Mesothelial cell of epicardium (in vitro differentiated cells): ENCODE data around the gene POLR3K. TPM values are rescaled to one million over a fixed set of nuclear protein-coding genes. Genes with fewer than 3 reads are reported as not detected.
"Not testable (repeated sequence)": the region's sequence is repeated elsewhere in the genome, so short reads cannot be mapped to it uniquely, and the experiment has no call there.

ENCODE experiments used
- DNase-seq, 2 experiments: peaks; one replicate each; pipeline ENCODE4 v3.0.0; 2021; ENCODE audit warnings: low spot score in 2 of 2; ENCODE audit not compliant: unreplicated experiment in 2 of 2
- H3K27ac Mint-ChIP-seq: 2 replicates; pipeline ENCODE4 v1.8.0; 2021; ENCODE audit warnings: mixed read lengths
- H3K27me3 Mint-ChIP-seq: 2 replicates; pipeline ENCODE4 v1.8.0; 2021; ENCODE audit warnings: low read depth, mixed read lengths
- H3K36me3 Mint-ChIP-seq: 2 replicates; pipeline ENCODE4 v1.8.0; 2021; ENCODE audit warnings: mixed read lengths
- H3K4me1 Mint-ChIP-seq: 2 replicates; pipeline ENCODE4 v1.8.0; 2021; ENCODE audit warnings: mixed read lengths
- H3K4me3 Mint-ChIP-seq: 2 replicates; pipeline ENCODE4 v1.8.0; 2021; ENCODE audit warnings: mild to moderate bottlenecking, moderate library complexity, mixed read lengths
- H3K9me3 Mint-ChIP-seq: 2 replicates; pipeline ENCODE4 v1.8.0; 2021; ENCODE audit warnings: mixed read lengths
- microRNA-seq: library from miRNA; unstranded; fragments of <30 nt; microRNA quantifications from one replicate; pipeline ENCODE4 v1.2.0, GENCODE V29; 2021; ENCODE audit warnings: inconsistent platforms, mixed read lengths
- total RNA-seq: library from RNA; stranded (reverse); gene quantifications from 3 replicates; pipeline ENCODE4 v1.2.1, GENCODE V29; 2021
- TF ChIP-seq, protein P1 (sequence below): fragments of 200-600 bp; sonication (generic); IDR thresholded peaks from one replicate; pipeline ENCODE4 v1.5.0; 2021; ENCODE audit warnings: antibody characterized with exemption; ENCODE audit not compliant: unreplicated experiment

The POLR3K gene
- total RNA-seq, 1 donor from 2014 or later = 9.1 TPM

DNA sequence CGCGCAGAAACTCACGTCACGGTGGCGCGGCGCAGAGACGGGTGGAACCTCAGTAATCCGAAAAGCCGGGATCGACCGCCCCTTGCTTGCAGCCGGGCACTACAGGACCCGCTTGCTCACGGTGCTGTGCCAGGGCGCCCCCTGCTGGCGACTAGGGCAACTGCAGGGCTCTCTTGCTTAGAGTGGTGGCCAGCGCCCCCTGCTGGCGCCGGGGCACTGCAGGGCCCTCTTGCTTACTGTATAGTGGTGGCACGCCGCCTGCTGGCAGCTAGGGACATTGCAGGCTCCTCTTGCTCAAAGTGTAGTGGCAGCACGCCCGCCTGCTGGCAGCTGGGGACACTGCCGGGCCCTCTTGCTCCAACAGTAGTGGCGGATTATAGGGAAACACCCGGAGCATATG, 42.6 kb downstream of the POLR3K start:
- DNase-seq = peak in 1 of 2 experiments; percentile 80
- H3K27me3 Mint-ChIP-seq, H3K9me3 Mint-ChIP-seq, H3K36me3 Mint-ChIP-seq, H3K27ac Mint-ChIP-seq, H3K4me1 Mint-ChIP-seq, H3K4me3 Mint-ChIP-seq: not testable (repeated sequence)
- TF ChIP-seq, protein P1, sequence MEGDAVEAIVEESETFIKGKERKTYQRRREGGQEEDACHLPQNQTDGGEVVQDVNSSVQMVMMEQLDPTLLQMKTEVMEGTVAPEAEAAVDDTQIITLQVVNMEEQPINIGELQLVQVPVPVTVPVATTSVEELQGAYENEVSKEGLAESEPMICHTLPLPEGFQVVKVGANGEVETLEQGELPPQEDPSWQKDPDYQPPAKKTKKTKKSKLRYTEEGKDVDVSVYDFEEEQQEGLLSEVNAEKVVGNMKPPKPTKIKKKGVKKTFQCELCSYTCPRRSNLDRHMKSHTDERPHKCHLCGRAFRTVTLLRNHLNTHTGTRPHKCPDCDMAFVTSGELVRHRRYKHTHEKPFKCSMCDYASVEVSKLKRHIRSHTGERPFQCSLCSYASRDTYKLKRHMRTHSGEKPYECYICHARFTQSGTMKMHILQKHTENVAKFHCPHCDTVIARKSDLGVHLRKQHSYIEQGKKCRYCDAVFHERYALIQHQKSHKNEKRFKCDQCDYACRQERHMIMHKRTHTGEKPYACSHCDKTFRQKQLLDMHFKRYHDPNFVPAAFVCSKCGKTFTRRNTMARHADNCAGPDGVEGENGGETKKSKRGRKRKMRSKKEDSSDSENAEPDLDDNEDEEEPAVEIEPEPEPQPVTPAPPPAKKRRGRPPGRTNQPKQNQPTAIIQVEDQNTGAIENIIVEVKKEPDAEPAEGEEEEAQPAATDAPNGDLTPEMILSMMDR = peak; percentile 34

DNA sequence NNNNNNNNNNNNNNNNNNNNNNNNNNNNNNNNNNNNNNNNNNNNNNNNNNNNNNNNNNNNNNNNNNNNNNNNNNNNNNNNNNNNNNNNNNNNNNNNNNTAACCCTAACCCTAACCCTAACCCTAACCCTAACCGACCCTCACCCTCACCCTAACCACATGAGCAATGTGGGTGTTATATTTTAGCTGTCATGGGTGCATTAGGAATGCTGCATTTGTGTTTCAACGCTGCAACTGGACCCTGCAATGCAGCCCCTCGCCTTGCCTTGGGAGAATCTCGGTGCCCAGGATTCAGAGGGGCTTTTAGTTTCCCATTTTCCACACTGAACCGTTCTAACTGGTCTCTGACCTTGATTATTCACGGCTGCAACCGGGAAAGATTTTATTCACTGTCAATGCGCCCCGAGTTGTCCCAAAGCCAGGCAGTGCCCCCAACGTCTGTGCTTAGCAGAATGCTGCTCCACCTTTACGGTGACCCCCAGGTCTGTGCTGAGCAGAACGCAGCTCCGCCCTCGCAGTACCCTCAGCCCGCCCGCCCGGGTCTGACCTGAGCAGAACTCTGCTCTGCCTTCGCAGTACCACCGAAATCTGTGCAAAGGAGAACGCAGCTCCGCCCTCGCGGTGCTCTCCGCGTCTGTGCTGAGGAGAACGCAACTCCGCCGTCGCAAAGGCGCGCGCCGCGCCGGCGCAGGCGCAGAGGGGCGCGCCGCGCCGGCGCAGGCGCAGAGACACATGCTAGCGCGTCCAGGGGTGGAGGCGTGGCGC, 43.3 kb downstream of the POLR3K start:
- no peak overlapping the region for H3K27ac Mint-ChIP-seq
- TF ChIP-seq, protein P1 = no peak
- H3K36me3 Mint-ChIP-seq = no peaks in the 10 kb centered on the region
- H3K4me3 Mint-ChIP-seq = peak overlapping the region; percentile 41
- no peaks in the 10 kb centered on the region for H3K9me3 Mint-ChIP-seq
- no peak for DNase-seq
- H3K27me3 Mint-ChIP-seq = no peaks in the 10 kb centered on the region
- H3K4me1 Mint-ChIP-seq = no peaks in the 10 kb centered on the region

Small RNAs within 50 kb of the gene (microRNA-seq; reads per million reads assigned to microRNA genes)
- not detected for gene MIR6859-4

Other genes with a start within 250 kb of the POLR3K start
- 33.1 to 34.8 TPM (median 33.9 TPM) in 3 replicates for gene SNRNP25, start 220 bp upstream of the POLR3K start, total RNA-seq
- 73.5 to 81.2 TPM (median 73.5 TPM) in 3 replicates for gene RHBDF1, start 19.0 kb upstream of the POLR3K start, total RNA-seq
- gene MPG, start 24.6 kb upstream of the POLR3K start, total RNA-seq = 43.4 to 44.7 TPM (median 44.2 TPM) in 3 replicates
- gene NPRL3, start 85.1 kb upstream of the POLR3K start, total RNA-seq = 43.5 to 45.8 TPM (median 44.5 TPM) in 3 replicates
- not detected in 3 replicates for gene HBZ, start 99.0 kb upstream of the POLR3K start, total RNA-seq
- not detected in 3 replicates for gene HBM, start 112.4 kb upstream of the POLR3K start, total RNA-seq
- gene HBA2, start 119.3 kb upstream of the POLR3K start, total RNA-seq = not detected in 3 replicates
- not detected in 3 replicates for gene HBA1, start 123.1 kb upstream of the POLR3K start, total RNA-seq
- 0.60 to 1.1 TPM (median 0.91 TPM) in 3 replicates for gene HBQ1, start 126.9 kb upstream of the POLR3K start, total RNA-seq
- 191 to 203 TPM (median 193 TPM) in 3 replicates for gene LUC7L, start 175.8 kb upstream of the POLR3K start, total RNA-seq
- 133 to 137 TPM (median 137 TPM) in 3 replicates for gene FAM234A, start 181.2 kb upstream of the POLR3K start, total RNA-seq
- 3.4 to 4.0 TPM (median 3.5 TPM) in 3 replicates for gene RGS11, start 222.3 kb upstream of the POLR3K start, total RNA-seq
- 3.6 to 4.8 TPM (median 4.7 TPM) in 3 replicates for gene ARHGDIG, start 227.0 kb upstream of the POLR3K start, total RNA-seq
- gene PDIA2, start 229.6 kb upstream of the POLR3K start, total RNA-seq = 2.1 to 3.3 TPM (median 2.7 TPM) in 3 replicates